K562 treated with DMSO at 1 percent for 12 hours (cell line): ENCODE data around the gene PASK. TPM values are rescaled to one million over a fixed set of nuclear protein-coding genes. Genes with fewer than 3 reads are reported as not detected.

ENCODE experiments used
- total RNA-seq: library from RNA; unstranded; fragments of 300-600 nt; gene quantifications from 2 replicates; pipeline ENCODE4 v1.2.3, GENCODE V29; 2022; ENCODE audit not compliant: insufficient read depth

PASK gene
- total RNA-seq = 4.0 and 15.7 TPM in 2 replicates

DNA sequence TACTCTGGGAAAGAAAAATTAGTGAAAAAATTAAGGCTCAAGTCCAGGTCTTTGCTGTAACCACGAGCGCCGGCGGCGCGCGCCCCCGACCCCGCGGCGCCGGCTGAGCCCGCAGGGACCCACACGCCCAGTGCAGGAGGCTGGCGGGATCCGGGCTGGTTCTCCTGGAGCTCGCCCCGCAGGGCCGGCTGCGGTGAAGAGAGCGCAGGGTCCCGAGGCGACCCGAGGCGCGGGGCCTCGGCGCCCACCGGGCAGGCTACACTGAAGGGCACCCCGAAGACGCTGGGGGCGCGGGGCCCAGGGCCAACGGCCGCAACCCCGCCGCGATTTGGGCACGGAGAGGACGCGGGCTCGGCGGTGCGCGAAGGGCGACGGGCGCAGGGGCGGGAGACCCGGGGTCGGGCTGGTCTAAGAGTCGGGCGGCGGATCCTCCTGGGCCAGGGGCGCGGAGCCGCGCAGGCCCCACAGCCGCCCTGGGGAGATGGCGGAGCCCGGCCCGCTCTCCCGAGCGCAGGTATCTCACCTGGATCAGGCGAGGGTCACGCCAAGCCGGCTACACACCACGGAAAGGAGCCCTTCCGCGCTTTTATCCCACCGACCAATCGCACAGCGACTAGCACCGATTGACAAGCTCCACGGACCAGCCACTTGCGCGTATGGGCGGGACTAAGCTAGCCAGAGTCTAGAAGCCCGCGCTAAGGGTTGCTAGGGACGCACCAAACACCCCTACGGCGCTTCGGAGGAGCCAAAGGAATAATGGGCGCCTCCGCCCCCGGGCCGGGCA lies at the start of gene PASK:
Gene PASK (minus strand): TSS at position 582 of the 784 bp plus-strand sequence. CDS start 6,440 bp downstream, outside the sequence.

DNA sequence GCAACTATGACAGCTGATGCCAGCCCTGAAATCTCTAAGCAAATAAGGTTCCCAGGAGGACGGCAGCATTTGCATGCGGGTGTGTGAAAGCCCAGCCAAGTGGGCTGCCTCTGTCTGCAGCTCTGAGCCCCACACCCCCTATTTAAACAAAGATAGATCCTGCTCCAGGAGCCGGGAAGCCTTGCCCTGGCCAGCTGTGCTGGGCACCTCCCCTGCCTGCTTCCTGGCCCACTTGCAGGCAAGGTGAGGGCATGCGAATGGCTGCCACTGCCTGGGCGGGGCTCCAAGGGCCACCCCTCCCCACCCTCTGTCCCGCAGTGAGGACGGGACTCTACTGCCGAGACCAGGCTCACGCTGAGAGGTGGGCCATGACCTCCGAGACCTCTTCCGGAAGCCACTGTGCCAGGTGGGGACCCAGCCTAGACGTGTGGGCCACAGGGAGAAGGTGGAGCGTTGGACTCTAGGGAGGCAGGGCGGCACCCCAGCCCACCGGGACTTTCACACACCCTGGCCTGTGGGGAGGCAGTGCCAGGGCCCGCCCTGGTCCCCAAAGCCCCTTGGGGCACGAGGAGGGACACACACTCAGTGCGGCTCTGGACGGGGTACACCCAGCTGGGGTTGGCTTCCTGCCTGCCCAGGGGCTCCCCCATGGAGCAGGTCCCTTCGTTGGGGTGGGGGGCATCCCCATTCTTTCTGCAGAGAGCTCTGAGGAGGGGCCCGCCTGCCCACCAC lies 39.3 kb upstream of the PASK start, which contains the start of gene ANO7:
Gene ANO7 (plus strand): TSS at position 317 of the 732 bp plus-strand sequence. CDS start 1,387 bp downstream, outside the sequence.

DNA sequence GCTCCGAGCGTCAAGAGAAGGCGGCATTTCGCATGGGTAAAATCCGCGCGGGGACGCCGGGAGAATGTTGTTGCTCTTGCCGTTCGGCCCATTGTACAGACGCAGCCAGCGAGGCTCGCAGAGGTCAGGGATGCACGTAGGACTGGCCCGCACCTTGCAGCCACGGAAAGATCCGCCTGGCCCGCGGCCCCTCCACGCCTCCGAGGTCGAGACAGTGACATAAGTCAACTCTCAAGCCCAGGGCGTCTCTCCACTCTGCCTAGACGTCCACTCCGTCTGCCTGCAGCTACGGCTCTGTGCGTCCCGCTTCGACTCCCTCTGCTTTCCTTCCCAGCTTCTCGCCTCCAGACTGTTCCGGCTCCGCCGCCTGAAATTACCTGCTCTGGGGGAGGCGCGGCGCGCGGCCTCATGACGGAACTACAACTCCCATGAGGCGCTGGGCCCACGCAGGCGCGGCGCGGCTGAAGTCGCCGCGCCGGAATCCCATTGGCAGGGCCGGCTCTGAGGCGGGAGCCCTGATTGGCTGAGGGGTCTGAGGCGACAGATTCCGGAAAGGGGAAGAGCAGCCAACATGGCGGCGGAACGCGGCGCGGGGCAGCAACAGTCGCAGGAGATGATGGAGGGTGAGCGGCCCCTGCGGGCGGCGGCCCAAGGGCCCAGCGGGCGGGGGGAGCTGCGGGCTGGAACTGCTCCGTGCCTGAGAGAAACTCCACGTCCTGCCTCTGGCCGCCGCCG lies 820 bp upstream of the PASK start, which contains the start of gene PPP1R7:
Gene PPP1R7 (plus strand): TSS at position 543 of the 735 bp plus-strand sequence. CDS start 29 bp downstream, at position 572.

DNA sequence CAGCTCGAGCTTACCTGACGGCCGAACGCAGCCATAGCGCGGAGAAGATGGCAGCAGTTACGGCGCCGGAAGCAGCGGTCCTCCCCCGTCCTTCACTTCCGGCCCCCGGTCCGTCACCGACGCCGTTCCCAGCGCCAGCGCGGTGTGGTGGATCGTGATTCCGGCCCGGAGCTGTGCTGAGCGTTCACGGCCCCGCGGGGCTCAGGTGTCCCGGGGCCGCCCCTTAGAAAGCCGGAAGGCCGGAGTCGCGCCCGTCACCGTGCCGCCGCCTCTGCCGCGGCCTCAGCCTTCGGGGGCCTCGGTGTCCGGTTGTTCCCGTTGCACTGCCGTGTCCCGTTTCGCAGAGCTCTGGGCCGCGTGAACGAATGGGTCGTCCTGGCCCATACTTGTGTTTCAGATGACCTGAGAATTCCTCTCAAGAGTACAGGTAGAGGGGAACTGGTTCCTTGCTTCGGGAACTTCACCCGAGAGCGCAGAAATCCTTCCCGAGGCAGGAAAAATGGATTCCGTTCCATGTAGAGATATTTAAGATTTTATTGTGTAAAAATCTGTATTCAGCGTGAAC lies 47.0 kb downstream of the PASK start, which contains the start of gene MTERF4:
Gene MTERF4 (minus strand): TSS at position 49 of the 565 bp plus-strand sequence. CDS start 14 bp downstream, at position 35.

Other genes starting within 250 kb of the PASK start
- not detected in 2 replicates for gene CROCC2, start 243.1 kb downstream of the PASK start, total RNA-seq
- gene SNED1, start 150.9 kb downstream of the PASK start, total RNA-seq = 0.17 TPM in 1 of 2 replicates, not detected in the other
- 13.1 and 18.8 TPM in 2 replicates for gene MTERF4, start 47.2 kb downstream of the PASK start, total RNA-seq
- 54.1 and 92.5 TPM in 2 replicates for gene PPP1R7, start 995 bp upstream of the PASK start, total RNA-seq
- 0.51 and 1.3 TPM in 2 replicates for gene ANO7, start 39.2 kb upstream of the PASK start, total RNA-seq
- 86.9 and 149 TPM in 2 replicates for gene HDLBP, start 166.2 kb upstream of the PASK start, total RNA-seq
- gene SEPTIN2, start 166.5 kb upstream of the PASK start, total RNA-seq = 37.4 and 100 TPM in 2 replicates
- gene FARP2, start 206.8 kb upstream of the PASK start, total RNA-seq = 4.6 and 20.2 TPM in 2 replicates